ENCODE data around the gene SNX32. TPM values are rescaled to one million over a fixed set of nuclear protein-coding genes. Genes with fewer than 3 reads are reported as not detected.

SNX32 gene
- total RNA-seq, 3 donors from 2014 or later (not counting 1 experiment from before 2014, with no cell fraction given) = 0.31 to 2.0 (median 0.54) TPM

DNA sequence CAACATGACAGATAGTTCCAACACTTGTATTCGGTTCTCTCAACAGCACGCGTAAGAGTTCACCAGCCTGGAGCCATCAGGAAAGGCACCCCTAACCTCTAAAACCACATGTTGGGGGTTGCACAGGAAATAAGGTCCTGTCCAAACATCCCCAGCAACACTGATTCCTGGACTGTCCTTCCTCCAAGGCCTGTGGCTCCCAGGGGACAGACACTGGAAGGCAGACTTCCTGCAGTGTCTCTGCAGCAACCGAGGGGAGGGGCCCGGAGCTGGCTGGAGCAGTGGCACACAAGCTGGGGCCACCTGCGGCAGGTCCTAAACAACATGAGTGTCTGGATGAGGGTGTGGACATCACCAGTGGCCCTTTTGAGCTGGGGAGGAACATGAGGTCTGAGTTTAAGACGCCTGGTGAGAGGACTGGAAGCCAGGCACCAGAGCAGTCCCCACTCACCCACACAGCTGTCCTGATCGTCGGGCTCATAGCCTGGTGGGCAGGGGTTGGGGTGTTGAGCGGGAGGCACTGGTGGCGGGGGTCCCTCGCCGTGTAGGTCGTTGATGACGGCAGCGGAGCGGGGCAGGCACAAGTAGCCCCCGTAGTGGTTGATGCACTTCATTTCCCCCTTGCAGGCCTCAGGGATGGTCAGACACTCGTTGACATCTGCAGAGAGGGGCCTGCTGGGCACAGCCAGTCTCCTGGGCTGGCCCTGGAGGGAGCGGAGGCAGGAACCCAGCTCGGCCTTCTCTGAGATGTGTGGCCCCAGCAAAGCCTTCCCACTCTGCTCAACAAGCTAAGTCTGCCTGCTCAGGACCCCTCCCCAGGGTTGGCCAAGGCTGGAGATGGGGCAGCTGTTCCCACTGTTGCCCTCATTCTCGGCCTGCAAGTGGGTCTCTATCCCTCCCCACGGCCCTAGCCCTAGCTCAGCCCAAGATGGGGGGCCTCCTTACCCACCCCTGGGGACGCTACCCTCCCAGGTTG lies 37.2 kb downstream of the SNX32 start:
- no peak for ATAC-seq

DNA sequence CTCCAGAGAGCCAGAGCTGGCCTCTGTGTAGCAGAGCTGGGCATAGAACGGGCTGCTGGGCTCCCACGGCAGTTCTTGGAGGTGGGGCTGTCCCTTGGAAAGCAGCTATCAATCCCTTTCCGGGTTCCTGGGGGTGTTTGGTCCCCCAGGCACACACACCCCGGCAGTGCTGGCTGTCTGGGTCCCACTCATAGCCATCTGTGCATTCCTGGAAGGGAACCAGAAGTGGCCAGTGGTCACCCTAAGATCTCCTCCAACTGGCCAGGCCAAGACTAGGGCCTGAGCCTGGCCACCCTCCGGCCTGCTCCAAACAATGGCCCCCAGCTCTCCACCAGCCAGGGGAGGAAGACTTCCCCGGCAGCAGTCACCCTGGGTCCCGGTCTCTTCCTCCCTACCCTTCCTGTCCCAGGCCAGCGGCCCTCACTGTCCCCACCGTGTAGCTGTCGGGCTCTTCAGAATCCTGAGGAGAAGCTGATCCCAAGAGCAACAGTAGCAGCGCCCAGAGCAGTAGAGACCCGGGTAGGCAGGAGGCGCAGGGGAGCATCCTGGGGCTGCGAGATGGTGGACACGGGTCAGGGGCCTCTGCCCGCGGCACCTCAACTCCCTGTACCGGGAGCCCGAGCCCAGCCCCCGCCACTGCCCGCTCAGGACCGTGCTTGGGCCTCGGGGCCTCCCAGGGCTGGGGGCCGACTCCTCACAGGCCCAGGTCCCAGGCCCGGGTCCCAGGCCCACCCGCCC lies 38.2 kb downstream of the SNX32 start:
- Histone ChIP-seq H3K4me3 (ENCODE audit: low read length) (no peak overlapping the region), H3K27ac (ENCODE audit: low read length) (no peak overlapping the region), H3K9me3 (ENCODE audit: control insufficient read depth, insufficient read depth, low read length) (no peaks in the 10 kb centered on the region), H3K27me3 (ENCODE audit: control insufficient read depth, insufficient read depth, low read length) (no peaks in the 10 kb centered on the region), H3K36me3 (ENCODE audit: control insufficient read depth, insufficient read depth, low read length) (peaks cover 2% of the 10 kb centered on the region), H3K4me1 (ENCODE audit: control insufficient read depth, insufficient read depth, low read length) (peaks cover 40% of the 10 kb centered on the region)
- WGBS (ENCODE audit: insufficient coverage) = 82% methylated on average over 26 of the region's 26 CpGs
- intact Hi-C loops (cut with micrococcal nuclease) = loop anchor here (2.0 kb wide), 1 partner anchor 13 kb away; the partner anchor contains the start of gene CFL1
- H3K4me3 Mint-ChIP-seq = peak overlapping the region; percentile 53
- no peaks in the 10 kb centered on the region for H3K9me3 Mint-ChIP-seq
- peaks cover 24 to 31% of the 10 kb centered on the region in 2 donors for H3K4me1 Mint-ChIP-seq
- H3K27me3 Mint-ChIP-seq (ENCODE audit: low read depth in 2 of 2) = no peaks in the 10 kb centered on the region
- TF ChIP-seq CTCF (IDR thresholded peaks at IDR 0.05) = no peak
- ATAC-seq (no peak), DNase-seq (no peak)
- H3K27ac Mint-ChIP-seq = peak overlapping the region; percentile 26 to 65
- H3K36me3 Mint-ChIP-seq = no peaks in the 10 kb centered on the region

More for the DNA sequence above, 37.2 kb downstream of the SNX32 start:
- Mint-ChIP-seq H3K27ac (peak overlapping the region; percentile 26 to 65), H3K9me3 (no peaks in the 10 kb centered on the region), H3K4me1 (peaks cover 24 to 34% of the 10 kb centered on the region in 2 donors), H3K27me3 (ENCODE audit: low read depth in 2 of 2) (no peaks in the 10 kb centered on the region), H3K4me3 (peak overlapping the region; percentile 33), H3K36me3 (no peaks in the 10 kb centered on the region)
- H3K9me3 ChIP-seq (ENCODE audit: control insufficient read depth, insufficient read depth, low read length) = no peaks in the 10 kb centered on the region
- DNase-seq = no peak
- H3K4me3 ChIP-seq (ENCODE audit: low read length) = no peak overlapping the region
- TF ChIP-seq CTCF (IDR thresholded peaks at IDR 0.05) = no peak
- no peak overlapping the region for H3K27ac ChIP-seq (ENCODE audit: low read length)
- H3K36me3 ChIP-seq (ENCODE audit: control insufficient read depth, insufficient read depth, low read length) = peaks cover 7% of the 10 kb centered on the region
- H3K4me1 ChIP-seq (ENCODE audit: control insufficient read depth, insufficient read depth, low read length) = peaks cover 36% of the 10 kb centered on the region
- intact Hi-C loops (cut with micrococcal nuclease) = no loop called here
- H3K27me3 ChIP-seq (ENCODE audit: control insufficient read depth, insufficient read depth, low read length) = no peaks in the 10 kb centered on the region
- 61% methylated on average over 24 of the region's 24 CpGs for WGBS (ENCODE audit: insufficient coverage)

GRCh38 chr11:65872586-65873317 lies 39.0 kb downstream of the SNX32 start, which contains the start of gene EFEMP2:
Gene EFEMP2, minus strand, starts transcription at chr11:65872800. Its CDS starts 446 bp downstream, at chr11:65872354.
- Histone ChIP-seq H3K4me3 (ENCODE audit: low read length) (peak within 1 kb of the TSS; percentile 54), H3K36me3 (ENCODE audit: control insufficient read depth, insufficient read depth, low read length) (no peaks in the 10 kb centered on the region), H3K27me3 (ENCODE audit: control insufficient read depth, insufficient read depth, low read length) (no peaks in the 10 kb centered on the region), H3K4me1 (ENCODE audit: control insufficient read depth, insufficient read depth, low read length) (peaks cover 45% of the 10 kb centered on the region), H3K9me3 (ENCODE audit: control insufficient read depth, insufficient read depth, low read length) (no peaks in the 10 kb centered on the region), H3K27ac (ENCODE audit: low read length) (peak within 1 kb of the TSS; percentile 93)
- H3K9me3 Mint-ChIP-seq = no peaks in the 10 kb centered on the region
- H3K4me3 Mint-ChIP-seq = peak within 1 kb of the TSS; percentile 96
- intact Hi-C loops (cut with micrococcal nuclease) = loop anchor here (2.0 kb wide), 1 partner anchor 14 kb away; the partner anchor contains the start of gene CFL1
- no peaks in the 10 kb centered on the region for H3K36me3 Mint-ChIP-seq
- peak within 1 kb of the TSS; percentile 92 to 97 for H3K27ac Mint-ChIP-seq
- TF ChIP-seq CTCF (IDR thresholded peaks at IDR 0.05) = no peak
- DNase-seq (peak in 1 of 2 donors; percentile 33), ATAC-seq (no peak)
- no peaks in the 10 kb centered on the region for H3K27me3 Mint-ChIP-seq (ENCODE audit: low read depth in 2 of 2)
- peaks cover 24 to 31% of the 10 kb centered on the region in 2 donors for H3K4me1 Mint-ChIP-seq
- WGBS (ENCODE audit: insufficient coverage) = 3% methylated on average over 68 of the region's 69 CpGs

Measured in natural killer cell (primary cell).